GM12801 (cell line): Measurements from ENCODE around the gene NEURL1B.

ENCODE experiments used
- CTCF ChIP-seq: IDR thresholded peaks from one replicate; pipeline ENCODE4 v1.5.1; 2011; ENCODE audit warnings: control low read depth; ENCODE audit not compliant: insufficient read length; ENCODE audit errors: extremely low read depth

NEURL1B gene

GRCh38 chr5:172688349-172689217 lies 47.5 kb downstream of the NEURL1B start:
- no peak for TF ChIP-seq CTCF

- TF ChIP-seq CTCF = no peak
Measured at GRCh38 chr5:172689218-172689572, 48.1 kb downstream of the NEURL1B start.

- TF ChIP-seq CTCF = no peak
Measured at GRCh38 chr5:172689801-172690200, 48.7 kb downstream of the NEURL1B start.

- no peak for TF ChIP-seq CTCF
Measured at GRCh38 chr5:172690258-172691075, 49.4 kb downstream of the NEURL1B start.

- TF ChIP-seq CTCF = no peak
Measured at GRCh38 chr5:172691886-172692285, 50.8 kb downstream of the NEURL1B start.

GRCh38 chr5:172692451-172692850 lies 51.4 kb downstream of the NEURL1B start:
- no peak for TF ChIP-seq CTCF

- TF ChIP-seq CTCF = no peak
Measured at GRCh38 chr5:172692981-172693380, 51.9 kb downstream of the NEURL1B start.
